HepG2 (cell line): ENCODE results near the gene CS. TPM values are rescaled to one million over a fixed set of nuclear protein-coding genes. Genes with fewer than 3 reads are reported as not detected.

Experiments used
- GLI4 ChIP-seq: sonication (generic); formaldehyde crosslinking; IDR thresholded peaks from 2 replicates; pipeline ENCODE4 v1.5.1; 2020; ENCODE audit warnings: missing genetic modification reagents, mild to moderate bottlenecking, moderate library complexity, borderline replicate concordance
- HNRNPK ChIP-seq: fragments of 200-400 bp; formaldehyde crosslinking; IDR thresholded peaks from 2 replicates; pipeline ENCODE4 v1.6.1; 2018; ENCODE audit warnings: low read length, low read depth, moderate library complexity, mild to moderate bottlenecking; ENCODE audit not compliant: poor library complexity, severe bottlenecking
- IKZF1 ChIP-seq: fragments of 450-650 bp; IDR thresholded peaks from 2 replicates; pipeline ENCODE4 v1.7.1; 2016
- MTF2 ChIP-seq: sonication (generic); formaldehyde crosslinking; IDR thresholded peaks from 2 replicates; pipeline ENCODE4 v1.5.0; 2020; ENCODE audit warnings: missing genetic modification reagents, borderline replicate concordance
- NCOR1 ChIP-seq: fragments of 200-600 bp; sonication (generic); IDR thresholded peaks from 2 replicates; pipeline ENCODE4 v1.7.0; 2017; ENCODE audit warnings: antibody characterized with exemption, low read length, borderline replicate concordance
- PCBP2 ChIP-seq: fragments of 200-400 bp; formaldehyde crosslinking; optimal IDR thresholded peaks from 2 replicates; pipeline ENCODE3; 2018; ENCODE audit warnings: low read length, low read depth; ENCODE audit not compliant: poor library complexity, severe bottlenecking
- XBP1 ChIP-seq: sonication (generic); formaldehyde crosslinking; IDR thresholded peaks from 2 replicates; pipeline ENCODE4 v1.5.0; 2020; ENCODE audit warnings: missing genetic modification reagents
- ZFY ChIP-seq: sonication (generic); formaldehyde crosslinking; IDR thresholded peaks from 2 replicates; pipeline ENCODE4 v1.4.0; 2020; ENCODE audit warnings: missing genetic modification reagents
- ZNF326 ChIP-seq: sonication (generic); formaldehyde crosslinking; IDR thresholded peaks from 2 replicates; pipeline ENCODE4 v1.4.0; 2020; ENCODE audit warnings: missing genetic modification reagents, borderline replicate concordance
- ZNF570 ChIP-seq: sonication (generic); formaldehyde crosslinking; IDR thresholded peaks from 2 replicates; pipeline ENCODE4 v1.4.0; 2020; ENCODE audit warnings: mild to moderate bottlenecking, missing genetic modification reagents, borderline replicate concordance
- ZNF572 ChIP-seq: sonication (generic); formaldehyde crosslinking; IDR thresholded peaks from 2 replicates; pipeline ENCODE4 v1.5.1; 2020; ENCODE audit warnings: mild to moderate bottlenecking, missing genetic modification reagents
- ZNF652 ChIP-seq: IDR thresholded peaks from 2 replicates; pipeline ENCODE4 v1.6.1; 2016; ENCODE audit warnings: low read depth, borderline replicate concordance
- ZNF768 ChIP-seq: sonication (generic); formaldehyde crosslinking; IDR thresholded peaks from 2 replicates; pipeline ENCODE4 v1.4.0; 2020; ENCODE audit warnings: missing genetic modification reagents
- ZNF883 ChIP-seq: sonication (generic); formaldehyde crosslinking; IDR thresholded peaks from 2 replicates; pipeline ENCODE4 v1.5.1; 2020; ENCODE audit warnings: mild to moderate bottlenecking, missing genetic modification reagents; ENCODE audit errors: not compliant biosample characterization
- polyA plus RNA-seq, 8 experiments: library from polyadenylated mRNA; depleted of rRNA in 3 of 8; stranded (reverse) in 7 of 8; unstranded in 1 of 8; fragments of >200 nt; fragmentation: Illumina TruSeq in 4 of 8; extraction: Trizol in 4 of 8; gene quantifications; 2 replicates each; pipeline versions ENCODE4 v1.2.1 to v1.2.3, GENCODE V29; 2011 to 2016; ENCODE audit warnings: low read depth in 4 of 8, missing spikeins in 1 of 8, mixed read lengths in 1 of 8; ENCODE audit not compliant: insufficient read depth in 1 of 8
- total RNA-seq, 5 experiments: library from RNA; depleted of rRNA; stranded (reverse); fragments of >200 nt; fragmentation: Illumina TruSeq; extraction: Trizol; gene quantifications; 2 replicates each; pipeline ENCODE4 v1.2.3, GENCODE V29; 2016; ENCODE audit warnings: low read depth in 1 of 5
- TF ChIP-seq, protein P1 (sequence below): sonication (generic); formaldehyde crosslinking; IDR thresholded peaks from 2 replicates; pipeline ENCODE4 v1.4.0; 2020; ENCODE audit warnings: mild to moderate bottlenecking, low read depth, missing genetic modification reagents
- TF ChIP-seq, protein P2 (sequence below): sonication (generic); formaldehyde crosslinking; IDR thresholded peaks from 2 replicates; pipeline ENCODE4 v1.8.0; 2023; ENCODE audit warnings: mild to moderate bottlenecking, missing genetic modification reagents
- TF ChIP-seq, protein P3 (sequence below): IDR thresholded peaks from 2 replicates; pipeline ENCODE4 v1.6.1; 2012; ENCODE audit warnings: inconsistent platforms
- TF ChIP-seq, protein P4 (sequence below): sonication (generic); formaldehyde crosslinking; conservative IDR thresholded peaks from 2 replicates; pipeline ENCODE4 v1.8.0; 2022; ENCODE audit warnings: missing genetic modification reagents
- TF ChIP-seq, protein P5 (sequence below): sonication (generic); formaldehyde crosslinking; IDR thresholded peaks from 2 replicates; pipeline ENCODE4 v1.4.0; 2020; ENCODE audit warnings: low read depth, mild to moderate bottlenecking, missing genetic modification reagents

Gene CS
- total and polyA plus RNA-seq, 2 of the 13 experiments (the other 11 are each of a cell fraction or from before 2014, with no cell fraction given) = 173 to 175 TPM

DNA sequence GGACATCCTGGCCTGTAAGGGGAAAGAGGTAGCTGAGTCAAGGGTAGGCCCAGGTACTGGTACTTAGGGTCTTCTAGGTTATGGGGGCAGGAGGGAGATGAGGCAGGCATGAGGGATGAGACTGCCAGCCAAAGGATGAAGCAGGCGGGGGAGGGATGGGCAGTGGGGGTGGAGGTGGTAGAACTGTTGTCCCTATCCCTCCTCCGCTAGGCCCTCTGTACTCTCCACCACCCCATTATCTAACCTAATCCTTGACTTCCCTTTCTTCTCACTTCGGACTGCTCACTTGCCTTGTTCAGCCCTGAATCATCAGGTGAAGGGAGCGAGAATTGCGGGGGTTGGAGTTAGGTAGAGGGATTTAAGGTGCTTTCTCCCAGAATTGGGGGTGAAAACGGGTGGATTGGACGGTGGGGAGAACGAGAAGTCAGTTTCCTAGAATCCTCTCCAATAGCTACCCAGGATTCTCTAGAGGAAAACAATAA lies 33.1 kb upstream of the CS start (continued):
- TF ChIP-seq HNRNPK (no peak), XBP1 (CRISPR knock-in tag) (no peak), ZNF326 (CRISPR knock-in tag) (no peak), ZNF570 (CRISPR knock-in tag) (0 out of 2 replicates have a peak, but pooled peaks have one; percentile 4), PCBP2 (no peak), ZFY (peak; percentile 48), GLI4 (0 out of 2 replicates have a peak, but pooled peaks have one; percentile 18), ZNF883 (CRISPR knock-in tag) (no peak), ZNF572 (CRISPR knock-in tag) (no peak), IKZF1 (no peak), ZNF652 (no peak), ZNF768 (CRISPR knock-in tag) (no peak), NCOR1 (no peak), MTF2 (CRISPR knock-in tag) (no peak)
- TF ChIP-seq, protein P1, sequence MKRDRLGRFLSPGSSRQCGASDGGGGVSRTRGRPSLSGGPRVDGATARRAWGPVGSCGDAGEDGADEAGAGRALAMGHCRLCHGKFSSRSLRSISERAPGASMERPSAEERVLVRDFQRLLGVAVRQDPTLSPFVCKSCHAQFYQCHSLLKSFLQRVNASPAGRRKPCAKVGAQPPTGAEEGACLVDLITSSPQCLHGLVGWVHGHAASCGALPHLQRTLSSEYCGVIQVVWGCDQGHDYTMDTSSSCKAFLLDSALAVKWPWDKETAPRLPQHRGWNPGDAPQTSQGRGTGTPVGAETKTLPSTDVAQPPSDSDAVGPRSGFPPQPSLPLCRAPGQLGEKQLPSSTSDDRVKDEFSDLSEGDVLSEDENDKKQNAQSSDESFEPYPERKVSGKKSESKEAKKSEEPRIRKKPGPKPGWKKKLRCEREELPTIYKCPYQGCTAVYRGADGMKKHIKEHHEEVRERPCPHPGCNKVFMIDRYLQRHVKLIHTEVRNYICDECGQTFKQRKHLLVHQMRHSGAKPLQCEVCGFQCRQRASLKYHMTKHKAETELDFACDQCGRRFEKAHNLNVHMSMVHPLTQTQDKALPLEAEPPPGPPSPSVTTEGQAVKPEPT (CRISPR knock-in tag) = no peak
- TF ChIP-seq, protein P2, sequence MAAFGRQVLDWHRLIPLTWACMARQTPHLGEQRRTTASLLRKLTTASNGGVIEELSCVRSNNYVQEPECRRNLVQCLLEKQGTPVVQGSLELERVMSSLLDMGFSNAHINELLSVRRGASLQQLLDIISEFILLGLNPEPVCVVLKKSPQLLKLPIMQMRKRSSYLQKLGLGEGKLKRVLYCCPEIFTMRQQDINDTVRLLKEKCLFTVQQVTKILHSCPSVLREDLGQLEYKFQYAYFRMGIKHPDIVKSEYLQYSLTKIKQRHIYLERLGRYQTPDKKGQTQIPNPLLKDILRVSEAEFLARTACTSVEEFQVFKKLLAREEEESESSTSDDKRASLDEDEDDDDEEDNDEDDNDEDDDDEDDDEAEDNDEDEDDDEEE = no peak
- TF ChIP-seq, protein P3, sequence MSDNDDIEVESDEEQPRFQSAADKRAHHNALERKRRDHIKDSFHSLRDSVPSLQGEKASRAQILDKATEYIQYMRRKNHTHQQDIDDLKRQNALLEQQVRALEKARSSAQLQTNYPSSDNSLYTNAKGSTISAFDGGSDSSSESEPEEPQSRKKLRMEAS = no peak
- TF ChIP-seq, protein P4, sequence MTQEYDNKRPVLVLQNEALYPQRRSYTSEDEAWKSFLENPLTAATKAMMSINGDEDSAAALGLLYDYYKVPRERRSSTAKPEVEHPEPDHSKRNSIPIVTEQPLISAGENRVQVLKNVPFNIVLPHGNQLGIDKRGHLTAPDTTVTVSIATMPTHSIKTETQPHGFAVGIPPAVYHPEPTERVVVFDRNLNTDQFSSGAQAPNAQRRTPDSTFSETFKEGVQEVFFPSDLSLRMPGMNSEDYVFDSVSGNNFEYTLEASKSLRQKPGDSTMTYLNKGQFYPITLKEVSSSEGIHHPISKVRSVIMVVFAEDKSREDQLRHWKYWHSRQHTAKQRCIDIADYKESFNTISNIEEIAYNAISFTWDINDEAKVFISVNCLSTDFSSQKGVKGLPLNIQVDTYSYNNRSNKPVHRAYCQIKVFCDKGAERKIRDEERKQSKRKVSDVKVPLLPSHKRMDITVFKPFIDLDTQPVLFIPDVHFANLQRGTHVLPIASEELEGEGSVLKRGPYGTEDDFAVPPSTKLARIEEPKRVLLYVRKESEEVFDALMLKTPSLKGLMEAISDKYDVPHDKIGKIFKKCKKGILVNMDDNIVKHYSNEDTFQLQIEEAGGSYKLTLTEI (CRISPR knock-in tag) = no peak
- TF ChIP-seq, protein P5, sequence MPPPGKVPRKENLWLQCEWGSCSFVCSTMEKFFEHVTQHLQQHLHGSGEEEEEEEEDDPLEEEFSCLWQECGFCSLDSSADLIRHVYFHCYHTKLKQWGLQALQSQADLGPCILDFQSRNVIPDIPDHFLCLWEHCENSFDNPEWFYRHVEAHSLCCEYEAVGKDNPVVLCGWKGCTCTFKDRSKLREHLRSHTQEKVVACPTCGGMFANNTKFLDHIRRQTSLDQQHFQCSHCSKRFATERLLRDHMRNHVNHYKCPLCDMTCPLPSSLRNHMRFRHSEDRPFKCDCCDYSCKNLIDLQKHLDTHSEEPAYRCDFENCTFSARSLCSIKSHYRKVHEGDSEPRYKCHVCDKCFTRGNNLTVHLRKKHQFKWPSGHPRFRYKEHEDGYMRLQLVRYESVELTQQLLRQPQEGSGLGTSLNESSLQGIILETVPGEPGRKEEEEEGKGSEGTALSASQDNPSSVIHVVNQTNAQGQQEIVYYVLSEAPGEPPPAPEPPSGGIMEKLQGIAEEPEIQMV (CRISPR knock-in tag) = no peak
